PC-9 (cell line): Measurements from ENCODE around the gene TTC4.

Experiments
- EZH2 ChIP-seq: fragments of 200-600 bp; sonication (generic); IDR thresholded peaks from 2 replicates; pipeline ENCODE4 v1.8.0; 2017; ENCODE audit warnings: antibody characterized with exemption, low read depth
- TF ChIP-seq, protein P1 (sequence below): fragments of 200-600 bp; sonication (generic); conservative IDR thresholded peaks from 2 replicates; pipeline ENCODE4 v1.6.1; 2017; ENCODE audit warnings: mixed run types, antibody characterized with exemption, mild to moderate bottlenecking, moderate library complexity

DNA sequence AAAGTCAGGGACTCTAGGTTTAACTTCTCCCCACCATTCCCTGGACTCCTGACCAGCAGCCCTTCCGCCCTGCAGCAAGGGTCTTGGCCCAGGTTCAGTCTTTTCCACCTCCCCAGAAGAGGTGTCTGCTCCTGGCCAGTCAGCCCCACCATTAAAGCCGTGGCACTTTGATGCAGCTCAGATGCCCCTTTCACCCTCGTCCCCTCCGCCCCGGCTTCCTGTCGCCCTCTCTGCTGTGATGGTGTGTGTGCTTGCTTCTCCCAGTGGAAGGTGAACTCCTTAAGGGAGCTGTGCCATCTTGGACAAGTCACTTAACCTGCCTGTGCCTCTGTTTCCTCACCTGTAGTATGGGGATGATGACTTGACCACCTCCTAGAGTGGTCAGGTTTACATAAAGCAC lies 17.8 kb upstream of the TTC4 start:
- TF ChIP-seq, protein P1, sequence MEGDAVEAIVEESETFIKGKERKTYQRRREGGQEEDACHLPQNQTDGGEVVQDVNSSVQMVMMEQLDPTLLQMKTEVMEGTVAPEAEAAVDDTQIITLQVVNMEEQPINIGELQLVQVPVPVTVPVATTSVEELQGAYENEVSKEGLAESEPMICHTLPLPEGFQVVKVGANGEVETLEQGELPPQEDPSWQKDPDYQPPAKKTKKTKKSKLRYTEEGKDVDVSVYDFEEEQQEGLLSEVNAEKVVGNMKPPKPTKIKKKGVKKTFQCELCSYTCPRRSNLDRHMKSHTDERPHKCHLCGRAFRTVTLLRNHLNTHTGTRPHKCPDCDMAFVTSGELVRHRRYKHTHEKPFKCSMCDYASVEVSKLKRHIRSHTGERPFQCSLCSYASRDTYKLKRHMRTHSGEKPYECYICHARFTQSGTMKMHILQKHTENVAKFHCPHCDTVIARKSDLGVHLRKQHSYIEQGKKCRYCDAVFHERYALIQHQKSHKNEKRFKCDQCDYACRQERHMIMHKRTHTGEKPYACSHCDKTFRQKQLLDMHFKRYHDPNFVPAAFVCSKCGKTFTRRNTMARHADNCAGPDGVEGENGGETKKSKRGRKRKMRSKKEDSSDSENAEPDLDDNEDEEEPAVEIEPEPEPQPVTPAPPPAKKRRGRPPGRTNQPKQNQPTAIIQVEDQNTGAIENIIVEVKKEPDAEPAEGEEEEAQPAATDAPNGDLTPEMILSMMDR = no peak
- TF ChIP-seq EZH2 = no peak
